Effector memory CD4-positive, alpha-beta T cell (primary cell): ENCODE data around the gene MINAR1.

ENCODE experiments used
- DNase-seq, 3 donors: peaks; one replicate each; pipeline ENCODE4 v3.0.0-alpha.2; 2020
- H3K27ac ChIP-seq: 2 replicates; pipeline ENCODE4 v1.7.0; 2013; ENCODE audit warnings: mild to moderate bottlenecking, low read length, moderate library complexity; ENCODE audit not compliant: insufficient read depth, poor library complexity, severe bottlenecking
- H3K27me3 ChIP-seq: replicated peaks from 2 replicates; pipeline ENCODE4 v1.7.0; 2013; ENCODE audit warnings: mild to moderate bottlenecking, low read length; ENCODE audit not compliant: insufficient read depth, control insufficient read depth, poor library complexity, severe bottlenecking
- H3K36me3 ChIP-seq: 2 replicates; pipeline ENCODE4 v1.7.0; 2013; ENCODE audit warnings: mild to moderate bottlenecking, low read length, moderate library complexity; ENCODE audit not compliant: control insufficient read depth, insufficient read depth
- H3K4me1 ChIP-seq: 2 replicates; pipeline ENCODE4 v1.7.0; 2013; ENCODE audit warnings: low read length, mild to moderate bottlenecking; ENCODE audit not compliant: control insufficient read depth, insufficient read depth, poor library complexity, severe bottlenecking
- H3K4me3 ChIP-seq: 2 replicates; pipeline ENCODE4 v1.7.0; 2013; ENCODE audit warnings: low read length, low read depth, mild to moderate bottlenecking; ENCODE audit not compliant: insufficient read depth, poor library complexity, severe bottlenecking
- H3K9me3 ChIP-seq: 2 replicates; pipeline ENCODE4 v1.7.0; 2013; ENCODE audit warnings: mild to moderate bottlenecking, low read length, moderate library complexity; ENCODE audit not compliant: control insufficient read depth

MINAR1 gene

GRCh38 chr15:79447060-79447459 lies 14.9 kb downstream of the MINAR1 start:
- Histone ChIP-seq H3K36me3 (no peaks in the 10 kb centered on the region), H3K27me3 (no peaks in the 10 kb centered on the region), H3K4me3 (no peak overlapping the region), H3K9me3 (no peaks in the 10 kb centered on the region), H3K27ac (no peak overlapping the region), H3K4me1 (no peaks in the 10 kb centered on the region)
- no peak for DNase-seq

- DNase-seq = no peak
These were observed 18.5 kb downstream of the MINAR1 start for GRCh38 chr15:79450648-79451047.

GRCh38 chr15:79451361-79451999 lies 19.3 kb downstream of the MINAR1 start:
- Histone ChIP-seq H3K27ac (no peak overlapping the region), H3K4me3 (no peak overlapping the region), H3K9me3 (no peaks in the 10 kb centered on the region), H3K36me3 (no peaks in the 10 kb centered on the region), H3K4me1 (no peaks in the 10 kb centered on the region), H3K27me3 (no peaks in the 10 kb centered on the region)
- no peak for DNase-seq

More at GRCh38 chr15:79450648-79451047, 18.5 kb downstream of the MINAR1 start:
- H3K9me3 ChIP-seq = no peaks in the 10 kb centered on the region
- no peaks in the 10 kb centered on the region for H3K4me1 ChIP-seq
- H3K27ac ChIP-seq = no peak overlapping the region
- no peak overlapping the region for H3K4me3 ChIP-seq
- H3K27me3 ChIP-seq = no peaks in the 10 kb centered on the region
- H3K36me3 ChIP-seq = no peaks in the 10 kb centered on the region

- Histone ChIP-seq H3K4me1 (no peaks in the 10 kb centered on the region), H3K9me3 (no peaks in the 10 kb centered on the region), H3K27me3 (no peaks in the 10 kb centered on the region), H3K27ac (no peak overlapping the region), H3K36me3 (no peaks in the 10 kb centered on the region), H3K4me3 (no peak overlapping the region)
- no peak for DNase-seq
These were observed 20.3 kb downstream of the MINAR1 start for GRCh38 chr15:79452244-79453051.

GRCh38 chr15:79453446-79453845 lies 21.3 kb downstream of the MINAR1 start:
- Histone ChIP-seq H3K27ac (no peak overlapping the region), H3K4me3 (no peak overlapping the region), H3K4me1 (no peaks in the 10 kb centered on the region), H3K36me3 (no peaks in the 10 kb centered on the region), H3K9me3 (no peaks in the 10 kb centered on the region), H3K27me3 (no peaks in the 10 kb centered on the region)
- no peak for DNase-seq

GRCh38 chr15:79454063-79454462 lies 21.9 kb downstream of the MINAR1 start:
- no peak for DNase-seq
- H3K27me3 ChIP-seq = no peaks in the 10 kb centered on the region
- no peaks in the 10 kb centered on the region for H3K4me1 ChIP-seq
- H3K27ac ChIP-seq = no peak overlapping the region
- H3K4me3 ChIP-seq = no peak overlapping the region
- no peaks in the 10 kb centered on the region for H3K36me3 ChIP-seq
- H3K9me3 ChIP-seq = no peaks in the 10 kb centered on the region

- Histone ChIP-seq H3K4me3 (no peak overlapping the region), H3K9me3 (no peaks in the 10 kb centered on the region), H3K36me3 (no peaks in the 10 kb centered on the region), H3K27ac (no peak overlapping the region), H3K4me1 (no peaks in the 10 kb centered on the region), H3K27me3 (no peaks in the 10 kb centered on the region)
- DNase-seq = no peak
These were observed 23.2 kb downstream of the MINAR1 start for GRCh38 chr15:79455361-79455760.

- no peaks in the 10 kb centered on the region for H3K36me3 ChIP-seq
- no peaks in the 10 kb centered on the region for H3K9me3 ChIP-seq
- H3K27ac ChIP-seq = no peak overlapping the region
- H3K4me3 ChIP-seq = no peak overlapping the region
- no peaks in the 10 kb centered on the region for H3K27me3 ChIP-seq
- no peaks in the 10 kb centered on the region for H3K4me1 ChIP-seq
- no peak for DNase-seq
These were observed 23.8 kb downstream of the MINAR1 start for GRCh38 chr15:79455943-79456342.

- DNase-seq = no peak
- Histone ChIP-seq H3K9me3 (no peaks in the 10 kb centered on the region), H3K27ac (no peak overlapping the region), H3K4me1 (no peaks in the 10 kb centered on the region), H3K36me3 (no peaks in the 10 kb centered on the region), H3K27me3 (no peaks in the 10 kb centered on the region), H3K4me3 (no peak overlapping the region)
These were observed 26.4 kb downstream of the MINAR1 start for GRCh38 chr15:79458491-79458890.

- H3K27ac ChIP-seq = no peak overlapping the region
- H3K4me1 ChIP-seq = no peaks in the 10 kb centered on the region
- no peaks in the 10 kb centered on the region for H3K27me3 ChIP-seq
- no peak overlapping the region for H3K4me3 ChIP-seq
- no peak for DNase-seq
- H3K36me3 ChIP-seq = no peaks in the 10 kb centered on the region
- no peaks in the 10 kb centered on the region for H3K9me3 ChIP-seq
These were observed 27.5 kb downstream of the MINAR1 start for GRCh38 chr15:79459666-79460065.
